Stimulated activated naive CD4-positive, alpha-beta T cell treated with Interleukin-2 at 50 U/mL for 16 hours (primary cell): ENCODE measurements around the gene ARL4D.
"Not testable (repeated sequence)": the region's sequence is repeated elsewhere in the genome, so short reads cannot be mapped to it uniquely, and the experiment has no call there.

Experiments
- DNase-seq: peaks from one replicate; lab custom pipeline; 2025; lab: John Stamatoyannopoulos, UW

Gene ARL4D

GRCh38 chr17:43395165-43395564 lies 3.6 kb upstream of the ARL4D start:
- DNase-seq, result no peak

GRCh38 chr17:43396491-43397060 lies 2.2 kb upstream of the ARL4D start:
- no peak for DNase-seq

GRCh38 chr17:43399839-43400328 lies 1.1 kb downstream of the ARL4D start:
- DNase-seq, result no peak

GRCh38 chr17:43400943-43401717 lies 2.3 kb downstream of the ARL4D start:
- DNase-seq, result no peak

GRCh38 chr17:43402078-43402477 lies 3.3 kb downstream of the ARL4D start:
- no peak for DNase-seq

GRCh38 chr17:43402567-43402966 lies 3.8 kb downstream of the ARL4D start:
- DNase-seq, result no peak

- no peak for DNase-seq
Observed at GRCh38 chr17:43403846-43404245, 5.1 kb downstream of the ARL4D start.

- DNase-seq, result no peak
Observed at GRCh38 chr17:43405861-43406260, 7.1 kb downstream of the ARL4D start.

- DNase-seq, result no peak
Observed at GRCh38 chr17:43406676-43407645, 8.2 kb downstream of the ARL4D start.

- DNase-seq, result no peak
Observed at GRCh38 chr17:43409131-43409530, 10.3 kb downstream of the ARL4D start.

- no peak for DNase-seq
Observed at GRCh38 chr17:43410557-43411368, 12.0 kb downstream of the ARL4D start.

- DNase-seq, result no peak
Observed at GRCh38 chr17:43411369-43411677, 12.5 kb downstream of the ARL4D start.

- no peak for DNase-seq
Observed at GRCh38 chr17:43411749-43412148, 13.0 kb downstream of the ARL4D start.

- no peak for DNase-seq
Observed at GRCh38 chr17:43412166-43412565, 13.4 kb downstream of the ARL4D start.

- no peak for DNase-seq
Observed at GRCh38 chr17:43416998-43417890, 18.5 kb downstream of the ARL4D start.

GRCh38 chr17:43418441-43419374 lies 19.9 kb downstream of the ARL4D start:
- DNase-seq, result no peak

GRCh38 chr17:43419375-43419882 lies 20.6 kb downstream of the ARL4D start:
- not testable (repeated sequence) for DNase-seq

GRCh38 chr17:43423777-43424455 lies 25.1 kb downstream of the ARL4D start:
- DNase-seq, result no peak
